Osteoblast (primary cell): ENCODE results near the gene AMOTL2. TPM values are rescaled to one million over a fixed set of nuclear protein-coding genes. Genes with fewer than 3 reads are reported as not detected.

Source experiments
- DNase-seq: peaks from one replicate; pipeline ENCODE4 v3.0.0; 2011; ENCODE audit warnings: low spot score, mixed read lengths; ENCODE audit not compliant: insufficient read length; ENCODE audit errors: missing footprints
- H2AFZ ChIP-seq: 2 replicates; pipeline ENCODE4 v1.6.0; 2011; ENCODE audit warnings: mild to moderate bottlenecking, low read length
- H3K27ac ChIP-seq: 2 replicates; pipeline ENCODE4 v1.5.1; 2011; ENCODE audit warnings: mild to moderate bottlenecking, low read depth, low read length, moderate library complexity
- H3K27me3 ChIP-seq: 2 replicates; pipeline ENCODE4 v1.6.0; 2012; ENCODE audit warnings: mild to moderate bottlenecking, control low read depth, inconsistent platforms, low read length, moderate library complexity; ENCODE audit not compliant: insufficient read depth
- H3K36me3 ChIP-seq: 2 replicates; pipeline ENCODE4 v1.5.1; 2011; ENCODE audit warnings: mild to moderate bottlenecking, low read length, control low read depth, moderate library complexity; ENCODE audit not compliant: insufficient read depth
- H3K4me1 ChIP-seq: 2 replicates; pipeline ENCODE4 v1.5.1; 2011; ENCODE audit warnings: mild to moderate bottlenecking, low read length, control low read depth, moderate library complexity; ENCODE audit not compliant: insufficient read depth
- H3K4me2 ChIP-seq: 2 replicates; pipeline ENCODE4 v1.6.0; 2011; ENCODE audit warnings: mild to moderate bottlenecking, low read length; ENCODE audit not compliant: insufficient read depth
- H3K4me3 ChIP-seq: fragments of 200-600 bp; sonication (generic); 3 replicates; pipeline ENCODE4 v1.5.1; 2012; ENCODE audit warnings: mild to moderate bottlenecking, low read length, inconsistent platforms; ENCODE audit not compliant: insufficient read depth
- H3K79me2 ChIP-seq: 2 replicates; pipeline ENCODE4 v1.6.0; 2012; ENCODE audit warnings: mild to moderate bottlenecking, low read length, control low read depth, inconsistent platforms; ENCODE audit not compliant: insufficient read depth
- H3K9me3 ChIP-seq: 2 replicates; pipeline ENCODE4 v1.5.1; 2011; ENCODE audit warnings: low read depth, low read length, control low read depth
- H4K20me1 ChIP-seq: 2 replicates; pipeline ENCODE4 v1.6.0; 2012; ENCODE audit warnings: mild to moderate bottlenecking, low read length, control low read depth; ENCODE audit not compliant: insufficient read depth
- CTCF ChIP-seq: IDR thresholded peaks from 2 replicates; pipeline ENCODE4 v1.5.1; 2011; ENCODE audit warnings: mild to moderate bottlenecking, low read depth, low read length, moderate library complexity; ENCODE audit errors: extremely low read depth
- total RNA-seq: library from RNA; depleted of rRNA; stranded (reverse); fragments of >200 nt; gene quantifications from 2 replicates; pipeline ENCODE4 v1.2.3, GENCODE V29; 2012

The AMOTL2 gene
- total RNA-seq, 1 donor = 300 TPM

GRCh38 chr3:134366221-134366927, 7.9 kb downstream of the AMOTL2 start:
- DNase-seq = peak; percentile 84
- H3K4me2 ChIP-seq = no peak overlapping the region
- no peak overlapping the region for H2AFZ ChIP-seq
- H3K27me3 ChIP-seq = no peaks in the 10 kb centered on the region
- peaks cover 74% of the 10 kb centered on the region for H4K20me1 ChIP-seq
- peaks cover 97% of the 10 kb centered on the region for H3K4me1 ChIP-seq
- H3K9me3 ChIP-seq = no peaks in the 10 kb centered on the region
- peaks cover 96% of the 10 kb centered on the region for H3K36me3 ChIP-seq
- H3K27ac ChIP-seq = peak overlapping the region; percentile 70
- H3K79me2 ChIP-seq = peaks cover 84% of the 10 kb centered on the region
- H3K4me3 ChIP-seq = no peak overlapping the region
- no peak for TF ChIP-seq CTCF

GRCh38 chr3:134365766-134366065, 8.5 kb downstream of the AMOTL2 start:
- peaks cover 81% of the 10 kb centered on the region for H3K79me2 ChIP-seq
- H3K4me3 ChIP-seq = no peak overlapping the region
- no peak for DNase-seq
- no peak overlapping the region for H2AFZ ChIP-seq
- peaks cover 97% of the 10 kb centered on the region for H3K4me1 ChIP-seq
- no peak overlapping the region for H3K4me2 ChIP-seq
- peaks cover 68% of the 10 kb centered on the region for H4K20me1 ChIP-seq
- H3K27ac ChIP-seq = peak overlapping the region; percentile 70
- peaks cover 96% of the 10 kb centered on the region for H3K36me3 ChIP-seq
- no peaks in the 10 kb centered on the region for H3K9me3 ChIP-seq
- no peaks in the 10 kb centered on the region for H3K27me3 ChIP-seq
- no peak for TF ChIP-seq CTCF

DNA sequence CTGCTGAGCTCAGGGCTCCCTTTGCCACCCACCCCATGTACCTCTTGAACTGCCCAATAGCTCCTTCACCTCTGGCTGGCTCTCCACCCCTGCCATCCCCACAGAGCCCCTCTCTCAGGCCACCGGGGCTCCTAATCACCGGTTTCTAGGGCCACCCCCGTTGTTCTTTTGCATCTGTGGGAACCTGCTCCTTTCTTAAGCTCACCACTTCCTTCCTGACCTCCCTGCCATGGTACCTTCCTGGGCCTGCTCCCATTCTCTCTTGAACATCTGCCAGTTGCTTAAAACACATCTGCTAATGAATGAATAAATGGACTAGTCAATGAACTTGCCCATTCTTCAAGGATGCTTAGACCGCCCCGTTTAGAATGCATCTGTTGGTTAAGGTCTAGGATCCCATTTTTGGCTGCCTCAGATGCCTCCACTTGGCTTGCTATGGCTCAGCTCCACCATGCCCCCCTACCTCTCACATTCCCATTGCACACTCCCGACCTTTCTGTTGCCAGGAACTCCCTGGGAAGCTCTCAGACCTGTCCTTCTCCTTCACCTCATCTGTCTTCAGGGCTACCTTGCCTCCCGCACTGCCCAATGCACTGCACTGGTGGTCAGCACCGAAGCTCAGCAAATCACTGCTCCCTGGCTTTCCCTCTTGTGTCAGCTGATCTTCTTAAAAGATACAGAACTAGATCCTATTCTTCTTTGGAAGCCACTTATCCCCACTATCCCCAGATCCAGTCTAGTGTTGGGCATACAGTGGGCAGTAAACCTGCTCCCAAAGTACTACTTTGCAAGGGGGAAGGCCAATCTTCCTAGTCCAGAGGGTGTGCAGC, 9.1 kb downstream of the AMOTL2 start:
- no peaks in the 10 kb centered on the region for H3K9me3 ChIP-seq
- TF ChIP-seq CTCF = no peak
- no peak overlapping the region for H3K4me3 ChIP-seq
- peaks cover 68% of the 10 kb centered on the region for H4K20me1 ChIP-seq
- peaks cover 79% of the 10 kb centered on the region for H3K79me2 ChIP-seq
- H2AFZ ChIP-seq = no peak overlapping the region
- H3K4me1 ChIP-seq = peaks cover 97% of the 10 kb centered on the region
- peak; percentile 89 for DNase-seq
- H3K27ac ChIP-seq = peak overlapping the region; percentile 70
- peaks cover 96% of the 10 kb centered on the region for H3K36me3 ChIP-seq
- no peaks in the 10 kb centered on the region for H3K27me3 ChIP-seq
- peak overlapping the region; percentile 28 for H3K4me2 ChIP-seq
